ENCODE results near the gene TSPAN12.
"Not testable (repeated sequence)": the region's sequence is repeated elsewhere in the genome, so short reads cannot be mapped to it uniquely, and the experiment has no call there.

TSPAN12 gene

GRCh38 chr7:120857588-120858573 is at the start of gene TSPAN12:
Gene TSPAN12, minus strand, starts transcription at chr7:120858144. Its CDS starts 1,381 bp downstream, at chr7:120856763.
- DNase-seq = no peak

GRCh38 chr7:120898715-120899499 is 41.0 kb upstream of the TSPAN12 start:
- DNase-seq = no peak

- DNase-seq = not testable (repeated sequence)
Observed at GRCh38 chr7:120895253-120895652, 37.3 kb upstream of the TSPAN12 start.

GRCh38 chr7:120885602-120886001 is 27.7 kb upstream of the TSPAN12 start:
- not testable (repeated sequence) for DNase-seq

- DNase-seq = no peak
Observed at GRCh38 chr7:120877701-120878100, 19.8 kb upstream of the TSPAN12 start.

GRCh38 chr7:120876922-120877321 is 19.0 kb upstream of the TSPAN12 start:
- DNase-seq = no peak

GRCh38 chr7:120874722-120875121 is 16.8 kb upstream of the TSPAN12 start:
- no peak for DNase-seq

- no peak for DNase-seq
Observed at GRCh38 chr7:120874016-120874415, 16.1 kb upstream of the TSPAN12 start.

- no peak for DNase-seq
Observed at GRCh38 chr7:120873401-120873800, 15.5 kb upstream of the TSPAN12 start.

- DNase-seq = no peak
Observed at GRCh38 chr7:120869700-120870099, 11.8 kb upstream of the TSPAN12 start.

- DNase-seq = no peak
Observed at GRCh38 chr7:120867932-120868331, 10.0 kb upstream of the TSPAN12 start.

GRCh38 chr7:120865191-120865981 is 7.4 kb upstream of the TSPAN12 start:
- DNase-seq = no peak

- DNase-seq = no peak
Observed at GRCh38 chr7:120864141-120864900, 6.4 kb upstream of the TSPAN12 start.

- DNase-seq = no peak
Observed at GRCh38 chr7:120862987-120863590, 5.1 kb upstream of the TSPAN12 start.

GRCh38 chr7:120860156-120860555 is 2.2 kb upstream of the TSPAN12 start:
- DNase-seq = no peak

GRCh38 chr7:120859459-120859858 is 1.5 kb upstream of the TSPAN12 start:
- DNase-seq = no peak

- no peak for DNase-seq
Observed at GRCh38 chr7:120856621-120857352, 1.2 kb downstream of the TSPAN12 start.

- no peak for DNase-seq
Observed at GRCh38 chr7:120856198-120856597, 1.7 kb downstream of the TSPAN12 start.

GRCh38 chr7:120852700-120853099 is 5.2 kb downstream of the TSPAN12 start:
- DNase-seq = no peak

GRCh38 chr7:120843109-120843508 is 14.8 kb downstream of the TSPAN12 start:
- no peak for DNase-seq

- DNase-seq = no peak
Observed at GRCh38 chr7:120842121-120842621, 15.8 kb downstream of the TSPAN12 start.

All from NK-92 treated with Interleukin-12 subunit alpha and Interleukin-12 subunit beta, amount 100 ng/mL, for 24 hours (cell line).